Stimulated activated naive CD8-positive, alpha-beta T cell treated with anti-CD3 and anti-CD28 coated beads, Interleukin-15, Interleukin-2, amounts not matched to agents 100 ng/mL and 50 ng/mL, for 24 hours (primary cell): Measurements from ENCODE around the gene MDN1.

Experiments
- H3K27ac Mint-ChIP-seq: one replicate; pipeline ENCODE4 v1.8.0; 2021; ENCODE audit warnings: mild to moderate bottlenecking, mixed read lengths
- H3K27me3 Mint-ChIP-seq: one replicate; pipeline ENCODE4 v1.8.0; 2021; ENCODE audit warnings: mixed read lengths
- H3K36me3 Mint-ChIP-seq: one replicate; pipeline ENCODE4 v1.8.0; 2021; ENCODE audit warnings: low read depth, mixed read lengths
- H3K4me1 Mint-ChIP-seq: one replicate; pipeline ENCODE4 v1.8.0; 2021; ENCODE audit warnings: low read depth, mixed read lengths
- H3K4me3 Mint-ChIP-seq: one replicate; pipeline ENCODE4 v1.8.0; 2021; ENCODE audit warnings: mild to moderate bottlenecking, mixed read lengths
- H3K9me3 Mint-ChIP-seq: one replicate; pipeline ENCODE4 v1.8.0; 2021; ENCODE audit warnings: mixed read lengths

Gene MDN1

GRCh38 chr6:89679215-89680120 lies 140.1 kb downstream of the MDN1 start:
- H3K4me1 Mint-ChIP-seq, result no peaks in the 10 kb centered on the region

GRCh38 chr6:89678531-89678930 lies 141.1 kb downstream of the MDN1 start:
- Mint-ChIP-seq H3K36me3 (peaks cover 73% of the 10 kb centered on the region), H3K27ac (no peak overlapping the region), H3K9me3 (no peaks in the 10 kb centered on the region), H3K4me3 (no peak overlapping the region), H3K4me1 (no peaks in the 10 kb centered on the region), H3K27me3 (no peaks in the 10 kb centered on the region)

More at GRCh38 chr6:89679215-89680120, 140.1 kb downstream of the MDN1 start:
- no peaks in the 10 kb centered on the region for H3K9me3 Mint-ChIP-seq
- H3K27ac Mint-ChIP-seq, result no peak overlapping the region
- H3K4me3 Mint-ChIP-seq, result no peak overlapping the region
- H3K27me3 Mint-ChIP-seq, result no peaks in the 10 kb centered on the region
- H3K36me3 Mint-ChIP-seq, result peaks cover 80% of the 10 kb centered on the region

- H3K27me3 Mint-ChIP-seq, result no peaks in the 10 kb centered on the region
- no peak overlapping the region for H3K27ac Mint-ChIP-seq
- peaks cover 74% of the 10 kb centered on the region for H3K36me3 Mint-ChIP-seq
- no peaks in the 10 kb centered on the region for H3K4me1 Mint-ChIP-seq
- no peaks in the 10 kb centered on the region for H3K9me3 Mint-ChIP-seq
- H3K4me3 Mint-ChIP-seq, result no peak overlapping the region
These were observed 143.4 kb downstream of the MDN1 start for GRCh38 chr6:89675949-89676748.

- H3K36me3 Mint-ChIP-seq, result peaks cover 65% of the 10 kb centered on the region
- H3K4me3 Mint-ChIP-seq, result no peak overlapping the region
- no peaks in the 10 kb centered on the region for H3K27me3 Mint-ChIP-seq
- no peaks in the 10 kb centered on the region for H3K9me3 Mint-ChIP-seq
- no peaks in the 10 kb centered on the region for H3K4me1 Mint-ChIP-seq
- H3K27ac Mint-ChIP-seq, result no peak overlapping the region
These were observed 148.5 kb downstream of the MDN1 start for GRCh38 chr6:89670935-89671565.

GRCh38 chr6:89669002-89669401 lies 150.6 kb downstream of the MDN1 start:
- no peaks in the 10 kb centered on the region for H3K27me3 Mint-ChIP-seq
- no peak overlapping the region for H3K27ac Mint-ChIP-seq
- H3K36me3 Mint-ChIP-seq, result peaks cover 58% of the 10 kb centered on the region
- no peaks in the 10 kb centered on the region for H3K9me3 Mint-ChIP-seq
- no peak overlapping the region for H3K4me3 Mint-ChIP-seq
- H3K4me1 Mint-ChIP-seq, result no peaks in the 10 kb centered on the region

- Mint-ChIP-seq H3K36me3 (peaks cover 61% of the 10 kb centered on the region), H3K27me3 (no peaks in the 10 kb centered on the region), H3K4me1 (no peaks in the 10 kb centered on the region), H3K27ac (no peak overlapping the region), H3K9me3 (no peaks in the 10 kb centered on the region), H3K4me3 (no peak overlapping the region)
These were observed 151.6 kb downstream of the MDN1 start for GRCh38 chr6:89667872-89668556.

- Mint-ChIP-seq H3K27me3 (no peaks in the 10 kb centered on the region), H3K27ac (no peak overlapping the region), H3K36me3 (peaks cover 66% of the 10 kb centered on the region), H3K4me3 (no peak overlapping the region), H3K4me1 (no peaks in the 10 kb centered on the region), H3K9me3 (no peaks in the 10 kb centered on the region)
These were observed 156.9 kb downstream of the MDN1 start for GRCh38 chr6:89662659-89663223.

GRCh38 chr6:89661559-89661958 lies 158.0 kb downstream of the MDN1 start:
- Mint-ChIP-seq H3K36me3 (peaks cover 70% of the 10 kb centered on the region), H3K9me3 (no peaks in the 10 kb centered on the region), H3K27ac (no peak overlapping the region), H3K27me3 (no peaks in the 10 kb centered on the region), H3K4me3 (no peak overlapping the region), H3K4me1 (no peaks in the 10 kb centered on the region)

- H3K4me1 Mint-ChIP-seq, result no peaks in the 10 kb centered on the region
- H3K36me3 Mint-ChIP-seq, result peaks cover 70% of the 10 kb centered on the region
- no peak overlapping the region for H3K27ac Mint-ChIP-seq
- H3K4me3 Mint-ChIP-seq, result no peak overlapping the region
- H3K9me3 Mint-ChIP-seq, result no peaks in the 10 kb centered on the region
- H3K27me3 Mint-ChIP-seq, result no peaks in the 10 kb centered on the region
These were observed 158.6 kb downstream of the MDN1 start for GRCh38 chr6:89660981-89661380.

- Mint-ChIP-seq H3K9me3 (no peaks in the 10 kb centered on the region), H3K4me3 (no peak overlapping the region), H3K36me3 (peaks cover 79% of the 10 kb centered on the region), H3K27me3 (no peaks in the 10 kb centered on the region), H3K27ac (no peak overlapping the region), H3K4me1 (no peaks in the 10 kb centered on the region)
These were observed 162.0 kb downstream of the MDN1 start for GRCh38 chr6:89657445-89658158.

- H3K27ac Mint-ChIP-seq, result no peak overlapping the region
- peaks cover 80% of the 10 kb centered on the region for H3K36me3 Mint-ChIP-seq
- no peak overlapping the region for H3K4me3 Mint-ChIP-seq
- H3K4me1 Mint-ChIP-seq, result no peaks in the 10 kb centered on the region
- H3K9me3 Mint-ChIP-seq, result no peaks in the 10 kb centered on the region
- no peaks in the 10 kb centered on the region for H3K27me3 Mint-ChIP-seq
These were observed 164.5 kb downstream of the MDN1 start for GRCh38 chr6:89655122-89655521.

- Mint-ChIP-seq H3K27me3 (no peaks in the 10 kb centered on the region), H3K4me1 (no peaks in the 10 kb centered on the region), H3K9me3 (no peaks in the 10 kb centered on the region), H3K36me3 (peaks cover 80% of the 10 kb centered on the region), H3K27ac (no peak overlapping the region), H3K4me3 (no peak overlapping the region)
These were observed 169.0 kb downstream of the MDN1 start for GRCh38 chr6:89650579-89650978.

- Mint-ChIP-seq H3K36me3 (peaks cover 77% of the 10 kb centered on the region), H3K27ac (no peak overlapping the region), H3K27me3 (no peaks in the 10 kb centered on the region), H3K9me3 (no peaks in the 10 kb centered on the region), H3K4me1 (no peaks in the 10 kb centered on the region), H3K4me3 (no peak overlapping the region)
These were observed 169.9 kb downstream of the MDN1 start for GRCh38 chr6:89649682-89650081.

- Mint-ChIP-seq H3K27ac (no peak overlapping the region), H3K4me3 (no peak overlapping the region), H3K27me3 (no peaks in the 10 kb centered on the region), H3K36me3 (peaks cover 65% of the 10 kb centered on the region), H3K4me1 (no peaks in the 10 kb centered on the region), H3K9me3 (no peaks in the 10 kb centered on the region)
These were observed 174.7 kb downstream of the MDN1 start for GRCh38 chr6:89644864-89645263.
